ENCODE results near the gene LPAR4. TPM values are rescaled to one million over a fixed set of nuclear protein-coding genes. Genes with fewer than 3 reads are reported as not detected.
A peak's percentile ranks its signal among the peaks of the same experiment; 100 is the strongest.
"Not testable (repeated sequence)": the region's sequence is repeated elsewhere in the genome, so short reads cannot be mapped to it uniquely, and the experiment has no call there.

LPAR4 gene, protein sequence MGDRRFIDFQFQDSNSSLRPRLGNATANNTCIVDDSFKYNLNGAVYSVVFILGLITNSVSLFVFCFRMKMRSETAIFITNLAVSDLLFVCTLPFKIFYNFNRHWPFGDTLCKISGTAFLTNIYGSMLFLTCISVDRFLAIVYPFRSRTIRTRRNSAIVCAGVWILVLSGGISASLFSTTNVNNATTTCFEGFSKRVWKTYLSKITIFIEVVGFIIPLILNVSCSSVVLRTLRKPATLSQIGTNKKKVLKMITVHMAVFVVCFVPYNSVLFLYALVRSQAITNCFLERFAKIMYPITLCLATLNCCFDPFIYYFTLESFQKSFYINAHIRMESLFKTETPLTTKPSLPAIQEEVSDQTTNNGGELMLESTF
- total RNA-seq: 0.70 TPM in 1 of 2 replicates, not detected in the other

DNA sequence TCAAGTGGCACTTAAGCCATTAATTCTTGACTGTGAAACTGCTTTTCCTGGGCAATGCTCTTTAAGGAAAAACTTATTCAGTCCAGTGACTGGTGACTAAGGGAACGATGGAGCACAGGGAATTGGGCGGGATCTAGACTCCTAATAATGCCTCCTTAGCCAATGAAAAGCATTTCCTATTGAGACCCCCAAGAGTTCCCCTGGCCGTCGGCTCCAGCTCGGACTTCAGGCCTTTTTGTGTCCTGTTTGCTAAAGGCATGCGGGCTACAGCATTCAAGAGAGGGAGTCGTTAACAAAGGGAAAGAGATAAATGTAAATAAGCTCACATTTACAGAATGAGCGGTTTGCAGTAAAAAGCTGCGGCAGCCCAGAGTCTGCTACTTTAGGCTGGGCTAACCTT lies at the start of gene LPAR4:
LPAR4 (plus strand) TSS at position 232 of the 400 bp plus-strand sequence. CDS start 7,150 bp downstream, outside the sequence.
- peak; percentile 41 for DNase-seq (ENCODE audit: low read depth)

DNA sequence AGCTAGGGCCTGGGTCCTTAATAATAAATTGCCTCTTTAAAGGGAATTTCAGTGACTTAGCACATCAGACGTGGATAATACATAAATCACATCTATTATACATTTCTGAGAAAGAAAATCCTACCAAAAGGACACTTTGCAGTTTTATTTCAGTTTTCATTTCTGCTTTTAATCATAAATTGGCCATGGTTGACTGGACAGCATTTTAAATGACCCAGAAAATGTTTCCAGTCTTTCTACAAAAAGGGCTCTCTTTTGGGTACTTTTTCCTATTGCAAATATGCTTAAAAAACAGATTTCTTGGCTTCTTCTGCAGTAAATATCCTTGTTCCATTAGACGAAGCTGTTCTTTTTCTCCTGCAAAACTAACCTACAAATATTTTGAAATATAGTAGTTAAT lies 41.4 kb upstream of the LPAR4 start:
- no peak for DNase-seq (ENCODE audit: low read depth)

DNA sequence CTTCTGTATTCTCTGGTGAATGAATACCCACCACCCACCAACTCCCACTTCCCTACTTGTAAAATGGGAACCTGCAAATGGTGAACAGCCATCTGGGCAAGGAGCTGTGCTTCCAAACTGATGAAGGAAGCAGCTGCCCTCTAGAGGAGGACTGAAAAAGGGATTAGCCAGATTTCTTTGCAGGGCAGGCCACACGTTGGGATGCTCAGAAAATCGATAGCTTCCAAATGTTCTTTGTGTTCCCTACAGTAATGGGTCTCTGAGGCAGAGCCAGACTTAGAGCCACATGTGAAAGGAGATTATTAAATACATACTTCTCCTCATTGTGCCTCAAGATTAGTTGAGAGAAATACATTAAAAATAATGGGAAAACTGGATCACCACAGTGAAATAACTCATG lies 39.3 kb upstream of the LPAR4 start:
- DNase-seq (ENCODE audit: low read depth): peak; percentile 30

DNA sequence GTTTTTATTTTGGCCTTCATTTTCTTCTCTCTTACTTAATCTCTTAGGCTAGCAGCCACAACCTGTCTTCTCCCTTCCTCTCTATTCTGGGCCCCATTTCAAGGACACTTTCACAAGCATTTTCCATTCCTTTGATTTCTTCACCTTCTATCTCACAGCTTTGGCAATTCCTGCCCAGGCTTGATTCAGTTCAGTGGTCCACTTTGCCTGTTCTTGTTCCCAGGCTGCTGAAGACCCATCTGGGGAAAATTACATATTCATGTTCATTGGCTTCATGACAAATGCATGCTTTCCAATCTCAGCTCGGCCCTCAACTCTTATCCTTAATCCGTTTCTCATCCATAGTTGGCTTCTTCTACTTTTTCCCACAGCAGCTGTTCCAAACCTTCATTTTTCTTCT lies 38.7 kb upstream of the LPAR4 start:
- no peak for DNase-seq (ENCODE audit: low read depth)

DNA sequence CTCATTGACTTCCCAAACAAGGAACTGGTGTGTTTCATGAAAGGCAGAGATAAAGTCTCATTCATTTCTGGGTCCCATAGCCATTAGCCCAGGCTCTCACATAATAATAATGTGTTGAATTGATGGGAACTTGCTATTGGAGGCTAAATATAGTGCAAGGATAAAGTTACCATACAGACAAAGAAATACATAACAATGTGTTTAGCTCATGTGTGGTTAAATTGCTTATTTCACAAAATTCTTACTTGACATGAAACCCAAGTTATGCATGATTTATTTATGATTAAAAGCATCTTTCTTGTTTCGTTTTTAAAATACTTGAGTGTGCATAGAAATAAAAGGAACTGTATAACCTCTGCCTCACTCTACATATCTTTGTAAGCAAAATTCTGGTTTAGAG lies 37.3 kb upstream of the LPAR4 start:
- no peak for DNase-seq (ENCODE audit: low read depth)

DNA sequence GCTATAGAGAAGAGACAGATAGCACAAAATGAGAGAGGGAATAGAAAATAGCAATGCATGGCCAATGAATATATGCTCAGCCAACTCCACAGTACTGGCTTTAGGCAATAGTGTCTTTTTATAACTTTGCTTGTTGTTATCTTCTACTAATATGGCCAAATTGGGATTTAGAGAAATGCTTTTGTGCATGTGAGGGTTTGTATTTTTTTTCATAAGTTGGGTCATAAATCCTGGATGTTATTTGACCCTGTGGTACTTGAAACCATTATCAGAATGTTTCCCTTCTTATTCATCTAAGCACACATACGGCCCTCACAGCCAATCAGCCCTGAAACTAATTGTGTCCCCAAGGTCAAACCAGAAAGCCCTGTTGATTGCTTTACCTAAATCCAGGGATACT lies 35.2 kb upstream of the LPAR4 start:
- no peak for DNase-seq (ENCODE audit: low read depth)

DNA sequence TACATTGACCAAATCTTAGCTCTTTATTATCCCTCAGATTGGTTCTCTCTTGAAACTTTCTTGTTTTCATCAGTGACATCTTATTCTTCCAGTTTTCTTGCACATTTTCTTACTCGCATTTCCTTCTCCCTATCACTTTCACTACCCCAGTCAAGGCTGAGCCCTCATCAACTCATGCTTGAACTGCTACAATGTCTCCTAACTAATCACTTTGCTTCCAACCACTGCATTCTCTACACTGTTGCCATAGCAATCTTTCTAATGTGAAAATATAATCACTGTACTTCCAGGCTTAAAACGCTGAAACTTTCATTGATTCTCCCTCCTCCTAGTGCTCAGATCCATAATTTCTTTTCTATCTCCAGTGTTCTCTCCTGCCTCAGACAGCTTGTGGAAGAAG lies 22.2 kb upstream of the LPAR4 start:
- DNase-seq (ENCODE audit: low read depth): no peak

DNA sequence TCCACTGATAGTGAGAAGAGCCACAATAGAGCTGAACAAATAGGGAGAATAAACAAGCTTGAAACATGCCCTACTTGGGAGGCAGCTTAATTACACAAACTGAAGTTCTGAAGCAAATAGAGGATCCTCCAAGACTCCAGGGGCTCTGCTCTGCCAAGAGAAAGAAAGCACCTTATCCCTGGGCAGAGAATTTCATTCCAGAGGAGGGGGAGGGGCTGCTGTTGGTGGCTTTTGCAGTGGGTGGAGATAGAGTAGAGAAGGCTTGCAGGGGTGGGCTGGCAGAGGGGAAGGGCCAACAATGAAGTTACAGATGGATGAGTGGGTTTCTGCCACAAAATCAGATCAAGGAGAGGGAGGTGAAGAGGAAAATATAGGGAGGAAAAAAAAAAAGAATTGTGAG lies 1.0 kb upstream of the LPAR4 start:
- DNase-seq (ENCODE audit: low read depth): no peak

DNA sequence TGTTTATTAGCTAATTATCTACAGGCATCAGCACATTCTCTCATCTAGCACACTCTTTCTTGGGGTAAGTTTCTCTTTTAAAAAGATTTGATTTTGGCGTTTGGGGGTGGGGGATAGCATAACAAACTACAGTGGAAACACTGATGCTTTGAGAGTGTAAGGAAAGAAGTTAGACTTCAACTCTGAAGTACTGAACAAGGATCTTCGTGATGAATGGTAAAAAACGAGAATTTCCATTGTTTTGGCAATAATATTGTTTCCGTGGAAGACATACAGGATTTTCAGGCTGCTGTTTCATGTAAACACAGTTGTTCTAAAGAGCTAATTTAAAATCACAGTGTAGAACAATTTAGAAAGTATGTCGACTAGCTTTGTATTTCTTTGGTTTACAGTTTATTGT lies 451 bp downstream of the LPAR4 start:
- DNase-seq (ENCODE audit: low read depth): no peak

DNA sequence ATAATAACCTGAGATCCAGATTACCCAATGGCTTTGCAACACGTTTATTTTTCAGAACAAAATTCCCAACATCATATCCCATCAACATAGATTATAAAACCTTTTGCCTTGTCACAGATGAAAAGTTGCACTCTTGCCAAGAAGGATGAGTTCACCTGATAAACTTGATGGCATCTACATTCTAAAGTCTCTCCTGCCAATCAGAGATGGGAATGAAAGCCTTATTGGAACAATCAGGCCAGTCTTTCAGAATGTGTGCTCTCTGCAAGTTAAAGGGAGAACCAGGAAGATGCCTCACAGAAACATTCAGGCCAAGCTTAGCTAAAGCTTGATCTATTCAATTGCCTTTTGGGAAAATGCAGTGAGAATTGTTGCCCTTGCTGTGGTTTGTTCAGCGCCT lies 1.3 kb downstream of the LPAR4 start:
- no peak for DNase-seq (ENCODE audit: low read depth)

DNA sequence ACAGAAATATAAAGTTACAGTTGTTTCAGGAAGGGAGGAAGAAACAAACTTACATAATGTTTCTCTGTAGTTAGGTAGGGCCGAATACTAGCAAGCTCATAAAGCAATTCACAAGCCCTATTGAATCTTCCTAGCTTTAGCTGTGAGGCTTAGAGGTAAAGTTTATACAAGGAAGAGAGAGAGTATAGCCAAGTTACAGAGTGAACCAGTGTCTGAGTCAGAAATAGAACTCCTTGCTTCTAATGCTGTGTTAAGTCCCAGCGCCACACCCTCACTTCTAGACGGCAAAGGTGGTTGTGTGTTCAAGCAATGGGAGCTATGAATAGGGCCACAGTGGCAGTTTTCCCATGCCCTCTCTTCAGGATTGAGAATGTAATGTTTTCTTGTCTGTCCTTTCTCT lies 6.1 kb downstream of the LPAR4 start:
- peak; percentile 13 for DNase-seq (ENCODE audit: low read depth)

DNA sequence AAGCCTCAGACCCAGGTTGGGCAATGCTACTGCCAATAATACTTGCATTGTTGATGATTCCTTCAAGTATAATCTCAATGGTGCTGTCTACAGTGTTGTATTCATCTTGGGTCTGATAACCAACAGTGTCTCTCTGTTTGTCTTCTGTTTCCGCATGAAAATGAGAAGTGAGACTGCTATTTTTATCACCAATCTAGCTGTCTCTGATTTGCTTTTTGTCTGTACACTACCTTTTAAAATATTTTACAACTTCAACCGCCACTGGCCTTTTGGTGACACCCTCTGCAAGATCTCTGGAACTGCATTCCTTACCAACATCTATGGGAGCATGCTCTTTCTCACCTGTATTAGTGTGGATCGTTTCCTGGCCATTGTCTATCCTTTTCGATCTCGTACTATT lies 7.4 kb downstream of the LPAR4 start:
- DNase-seq (ENCODE audit: low read depth): no peak

DNA sequence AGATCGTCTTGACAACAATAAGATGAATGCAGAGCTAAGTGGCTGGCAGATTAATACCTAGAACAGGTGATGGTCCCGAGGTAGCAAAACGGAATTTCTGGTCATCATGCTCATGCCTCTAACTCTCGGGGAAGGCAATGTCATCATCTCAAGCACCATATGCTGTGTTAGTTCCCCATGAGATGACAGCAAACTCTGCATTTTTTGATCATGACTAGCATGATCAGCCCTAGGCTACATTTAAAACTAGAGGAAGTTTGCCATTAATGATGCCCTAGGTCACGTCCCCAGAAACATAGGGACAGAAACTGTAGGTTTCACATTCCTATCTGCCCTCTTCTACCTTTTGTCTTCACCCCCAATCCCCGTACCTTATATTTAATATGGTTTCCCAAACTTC lies 11.6 kb downstream of the LPAR4 start:
- no peak for DNase-seq (ENCODE audit: low read depth)

DNA sequence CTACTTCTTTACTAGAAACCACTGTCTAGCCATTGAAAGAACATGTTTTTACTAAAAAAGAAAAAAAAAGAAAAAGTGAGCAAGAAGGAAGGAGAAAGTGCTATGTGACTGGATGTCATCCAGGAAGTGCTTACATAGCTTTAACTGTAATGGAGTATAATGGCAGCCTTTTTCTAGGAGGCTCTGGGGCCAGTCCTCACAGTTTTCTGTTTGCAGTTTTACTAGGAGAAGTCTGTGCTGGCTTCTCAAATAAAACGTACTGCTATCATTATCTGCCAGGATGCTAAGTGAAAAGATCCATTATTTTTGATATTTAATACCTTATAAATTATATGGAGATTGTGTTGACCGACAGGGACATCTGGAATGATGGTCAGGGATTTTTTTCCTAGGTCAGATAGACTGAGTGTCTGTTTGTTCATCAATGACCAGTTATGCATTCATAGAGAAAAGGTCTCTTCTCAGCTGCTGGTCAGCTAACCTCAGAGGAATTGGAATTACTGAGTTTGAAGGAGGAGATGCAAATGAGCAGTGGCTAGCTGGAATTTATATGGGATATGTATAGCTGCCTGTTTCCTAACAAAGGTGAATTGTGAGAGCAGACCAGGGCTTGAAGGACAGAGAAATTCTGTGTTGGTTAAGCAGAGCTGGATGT lies 21.7 kb downstream of the LPAR4 start:
- no peak for DNase-seq (ENCODE audit: low read depth)

DNA sequence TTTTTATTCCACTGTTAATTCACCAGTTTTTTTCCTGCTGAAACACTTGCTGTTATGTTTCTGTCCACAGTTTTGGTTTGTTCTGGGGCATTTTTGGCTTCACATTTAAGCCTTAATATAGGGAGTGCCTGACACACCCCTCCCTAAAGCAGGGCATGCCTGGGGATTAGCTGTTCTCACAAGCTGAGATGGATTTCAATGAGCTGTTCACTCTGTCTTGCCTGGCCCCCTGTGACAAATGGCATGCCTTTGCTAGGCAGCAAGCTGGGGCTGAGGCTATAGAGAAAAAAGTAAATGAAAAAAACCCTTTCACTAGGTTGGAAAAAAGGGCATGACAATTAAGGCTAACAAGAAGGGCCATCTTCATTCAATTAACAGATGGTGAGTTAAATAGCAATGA lies 22.4 kb downstream of the LPAR4 start:
- DNase-seq (ENCODE audit: low read depth): no peak

DNA sequence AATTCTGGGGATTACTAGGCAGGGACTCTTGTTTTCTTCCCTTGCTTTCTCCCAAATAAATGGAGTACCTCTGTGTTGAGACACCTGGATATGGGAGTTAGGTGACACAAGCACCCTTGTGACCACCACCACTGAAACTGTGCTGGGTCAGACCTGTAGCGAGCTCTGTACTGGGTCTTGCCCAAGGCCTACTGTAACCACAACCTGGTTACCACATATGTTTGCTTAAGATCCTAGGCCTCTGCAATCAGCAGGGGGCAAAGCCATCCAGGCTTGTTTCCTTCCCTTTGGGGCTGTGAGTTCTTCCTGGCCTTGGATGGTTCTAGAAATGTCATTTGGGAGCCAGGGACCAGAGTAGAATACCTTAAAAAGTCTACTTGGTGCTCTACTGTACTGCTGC lies 49.4 kb downstream of the LPAR4 start:
- DNase-seq (ENCODE audit: low read depth): no peak

DNA sequence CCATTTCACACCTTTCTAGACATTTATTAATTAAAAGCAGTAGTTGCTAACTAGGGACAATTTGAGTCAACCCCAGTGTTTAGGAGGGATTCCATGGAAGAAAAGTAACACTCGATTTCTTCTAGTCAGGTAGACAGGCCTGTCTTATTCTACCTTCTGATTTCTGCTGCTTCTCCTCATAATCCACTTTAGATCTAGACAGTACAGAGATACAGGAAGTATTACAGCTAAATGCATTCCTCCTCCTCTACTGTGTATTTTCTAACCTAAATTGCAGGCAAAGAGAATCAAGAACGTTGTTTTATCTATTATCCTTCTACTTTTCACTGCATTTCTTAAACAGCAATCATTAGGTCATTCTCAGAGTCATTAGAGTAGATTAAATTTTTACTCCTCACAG lies 52.6 kb downstream of the LPAR4 start:
- no peak for DNase-seq (ENCODE audit: low read depth)

DNA sequence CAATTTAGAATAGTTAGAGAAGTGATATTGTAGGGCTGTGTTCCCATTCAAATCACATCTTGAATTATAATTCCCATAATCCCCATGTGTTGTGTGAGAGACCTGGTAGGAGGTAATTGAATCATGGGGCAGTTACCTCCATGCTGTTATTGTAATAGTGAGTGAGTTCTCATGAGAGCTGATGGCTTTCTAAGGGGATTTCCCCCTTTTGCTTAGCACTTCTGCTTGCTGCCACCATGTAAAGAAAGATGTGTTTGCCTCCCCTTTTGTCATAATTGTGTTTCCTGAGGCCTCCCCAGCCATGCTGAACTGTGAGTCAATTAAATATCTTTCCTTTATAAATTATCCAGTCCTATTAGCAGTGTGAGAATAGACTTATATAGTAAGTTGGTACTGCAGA lies 53.2 kb downstream of the LPAR4 start:
- no peak for DNase-seq (ENCODE audit: low read depth)

DNA sequence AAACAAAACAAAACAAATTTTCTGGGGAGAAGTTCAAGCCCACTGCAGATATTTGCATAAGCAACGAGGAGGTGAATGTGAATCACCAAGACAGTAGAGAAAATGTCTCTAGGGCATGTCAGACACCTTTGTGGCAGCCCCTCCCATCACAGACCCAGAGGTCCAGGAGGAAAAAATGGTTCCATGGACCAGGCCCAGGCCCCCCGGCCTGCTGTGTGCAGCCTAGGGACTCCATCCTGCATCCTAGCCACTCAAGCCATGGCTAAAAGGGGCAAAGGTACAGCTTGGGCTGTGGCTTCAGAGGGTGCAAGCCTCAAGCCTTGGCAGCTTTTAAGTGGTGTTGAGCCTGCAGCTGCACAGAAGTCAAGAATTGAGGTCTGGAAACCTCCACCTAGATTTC lies 54.0 kb downstream of the LPAR4 start:
- DNase-seq (ENCODE audit: low read depth): no peak

DNA sequence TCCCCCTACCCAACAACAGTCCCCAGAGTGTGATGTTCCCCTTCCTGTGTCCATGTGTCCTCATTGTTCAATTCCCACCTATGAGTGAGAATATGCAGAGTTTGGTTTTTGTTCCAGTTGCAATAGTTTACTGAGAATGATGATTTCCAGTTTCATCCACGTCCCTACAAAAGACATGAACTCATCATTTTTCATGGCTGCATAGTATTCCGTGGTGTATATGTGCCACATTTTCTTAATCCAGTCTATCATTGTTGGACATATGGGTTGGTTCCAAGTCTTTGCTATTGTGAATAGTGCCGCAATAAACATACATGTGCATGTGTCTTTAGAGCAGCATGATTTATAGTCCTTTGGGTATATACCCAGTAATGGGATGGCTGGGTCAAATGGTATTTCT lies 55.0 kb downstream of the LPAR4 start:
- not testable (repeated sequence) for DNase-seq (ENCODE audit: low read depth)
